Pons (tissue), 1 donor: ENCODE results near the gene CCDC85C.

Source experiments
- DNase-seq: peaks from one replicate; pipeline ENCODE4 v3.0.0-alpha.2; 2016; ENCODE audit warnings: low spot score

The CCDC85C gene

GRCh38 chr14:99522025-99522401 lies 82.0 kb downstream of the CCDC85C start:
- no peak for DNase-seq

- DNase-seq, result no peak
Observed at GRCh38 chr14:99521176-99522024, 82.6 kb downstream of the CCDC85C start.

- DNase-seq, result no peak
Observed at GRCh38 chr14:99520571-99521081, 83.4 kb downstream of the CCDC85C start.

GRCh38 chr14:99519931-99520421 lies 84.0 kb downstream of the CCDC85C start:
- DNase-seq, result no peak

GRCh38 chr14:99519347-99519881 lies 84.6 kb downstream of the CCDC85C start:
- DNase-seq, result no peak

GRCh38 chr14:99518441-99519346 lies 85.3 kb downstream of the CCDC85C start:
- DNase-seq, result peak; percentile 40

GRCh38 chr14:99517643-99518381 lies 86.2 kb downstream of the CCDC85C start:
- DNase-seq, result no peak

GRCh38 chr14:99516871-99517642 lies 87.0 kb downstream of the CCDC85C start:
- no peak for DNase-seq

- no peak for DNase-seq
Observed at GRCh38 chr14:99516156-99516870, 87.7 kb downstream of the CCDC85C start.

- DNase-seq, result no peak
Observed at GRCh38 chr14:99515301-99516155, 88.5 kb downstream of the CCDC85C start.

GRCh38 chr14:99514552-99515300 lies 89.3 kb downstream of the CCDC85C start:
- DNase-seq, result no peak

- DNase-seq, result no peak
Observed at GRCh38 chr14:99513946-99514551, 90.0 kb downstream of the CCDC85C start.

- no peak for DNase-seq
Observed at GRCh38 chr14:99513183-99513694, 90.8 kb downstream of the CCDC85C start.

- DNase-seq, result no peak
Observed at GRCh38 chr14:99512571-99513182, 91.3 kb downstream of the CCDC85C start.

GRCh38 chr14:99512110-99512449 lies 91.9 kb downstream of the CCDC85C start:
- DNase-seq, result no peak

GRCh38 chr14:99511421-99512109 lies 92.4 kb downstream of the CCDC85C start:
- peak; percentile 80 for DNase-seq
